Loucy (cell line): ENCODE data around the gene ZNF814.
A peak's percentile ranks its signal among the peaks of the same experiment; 100 is the strongest.
"Not testable (repeated sequence)": the region's sequence is repeated elsewhere in the genome, so short reads cannot be mapped to it uniquely, and the experiment has no call there.

ENCODE experiments used
- H2AFZ ChIP-seq: fragments of 200-600 bp; sonication (generic); 2 replicates; pipeline ENCODE4 v1.6.0; 2016; ENCODE audit warnings: antibody characterized with exemption, mild to moderate bottlenecking, low read length, moderate library complexity
- H3F3A ChIP-seq: fragments of 200-600 bp; 2 replicates; pipeline ENCODE4 v1.6.0; 2016; ENCODE audit warnings: antibody characterized with exemption, low read depth, mild to moderate bottlenecking
- H3K27me3 ChIP-seq: fragments of 200-600 bp; sonication (generic); 2 replicates; pipeline ENCODE4 v1.6.1; 2014; ENCODE audit warnings: low read length, mild to moderate bottlenecking; ENCODE audit not compliant: insufficient read depth, poor library complexity, severe bottlenecking
- H3K36me3 ChIP-seq: fragments of 200-600 bp; sonication (generic); 2 replicates; pipeline ENCODE4 v1.6.1; 2016; ENCODE audit warnings: low read length; ENCODE audit not compliant: insufficient read depth
- H3K4me1 ChIP-seq: fragments of 200-600 bp; sonication (generic); 2 replicates; pipeline ENCODE4 v1.5.1; 2014; ENCODE audit warnings: low read length, mild to moderate bottlenecking; ENCODE audit not compliant: insufficient read depth, poor library complexity, severe bottlenecking
- H3K4me2 ChIP-seq: fragments of 200-600 bp; sonication (generic); 2 replicates; pipeline ENCODE4 v1.6.0; 2014; ENCODE audit warnings: antibody characterized with exemption, low read length, low read depth, mild to moderate bottlenecking; ENCODE audit not compliant: poor library complexity, severe bottlenecking
- H3K4me3 ChIP-seq: fragments of 200-600 bp; sonication (generic); 2 replicates; pipeline ENCODE4 v1.5.1; 2014; ENCODE audit warnings: low read length, mild to moderate bottlenecking, mixed read lengths; ENCODE audit not compliant: poor library complexity, severe bottlenecking
- H3K79me2 ChIP-seq: fragments of 200-600 bp; sonication (generic); 2 replicates; pipeline ENCODE4 v1.6.1; 2014; ENCODE audit warnings: low read length; ENCODE audit not compliant: insufficient read depth
- H3K9ac ChIP-seq: fragments of 200-600 bp; sonication (generic); 2 replicates; pipeline ENCODE4 v1.6.0; 2014; ENCODE audit warnings: mild to moderate bottlenecking, low read depth, low read length, moderate library complexity; ENCODE audit not compliant: poor library complexity, severe bottlenecking
- H3K9me2 ChIP-seq: fragments of 200-600 bp; sonication (generic); replicated peaks from 2 replicates; pipeline ENCODE4 v1.6.1; 2016; ENCODE audit warnings: low read depth, low read length, mixed read lengths
- H3K9me3 ChIP-seq: fragments of 200-600 bp; sonication (generic); 2 replicates; pipeline ENCODE4 v1.6.1; 2014; ENCODE audit warnings: mild to moderate bottlenecking, antibody characterized with exemption, low read length, low read depth; ENCODE audit not compliant: insufficient read depth
- H4K20me1 ChIP-seq: fragments of 200-600 bp; sonication (generic); 2 replicates; pipeline ENCODE4 v1.6.0; 2014; ENCODE audit warnings: antibody characterized with exemption, low read length, mild to moderate bottlenecking; ENCODE audit not compliant: insufficient read depth, poor library complexity, severe bottlenecking
- CTCF ChIP-seq: fragments of 200-600 bp; sonication (generic); conservative IDR thresholded peaks from 2 replicates; pipeline ENCODE4 v1.5.1; 2014; ENCODE audit warnings: mild to moderate bottlenecking, antibody characterized with exemption, low read length
- EZH2phosphoT487 ChIP-seq: fragments of 200-600 bp; IDR thresholded peaks from 2 replicates; pipeline ENCODE4 v1.6.1; 2018; ENCODE audit warnings: antibody characterized with exemption, mild to moderate bottlenecking, moderate library complexity, borderline replicate concordance

The ZNF814 gene

GRCh38 chr19:57888107-57888559, 704 bp downstream of the ZNF814 start:
- peak overlapping the region; percentile 97 for H3K4me3 ChIP-seq
- H3K4me1 ChIP-seq, result peaks cover 24% of the 10 kb centered on the region
- H3K4me2 ChIP-seq, result peak overlapping the region; percentile 91
- H3K27me3 ChIP-seq, result no peaks in the 10 kb centered on the region
- H3K36me3 ChIP-seq, result no peaks in the 10 kb centered on the region
- peaks cover 56% of the 10 kb centered on the region for H3K79me2 ChIP-seq
- no peaks in the 10 kb centered on the region for H3K9me3 ChIP-seq
- H3F3A ChIP-seq, result no peaks in the 10 kb centered on the region
- H3K9ac ChIP-seq, result peak overlapping the region; percentile 91
- no peaks in the 10 kb centered on the region for H3K9me2 ChIP-seq
- TF ChIP-seq CTCF, result no peak
- no peak for TF ChIP-seq EZH2phosphoT487
- H2AFZ ChIP-seq, result peak overlapping the region; percentile 89
- peaks cover 14% of the 10 kb centered on the region for H4K20me1 ChIP-seq

GRCh38 chr19:57887195-57887941, 1.5 kb downstream of the ZNF814 start:
- no peaks in the 10 kb centered on the region for H3K9me3 ChIP-seq
- H3K4me3 ChIP-seq, result peak overlapping the region; percentile 97
- no peaks in the 10 kb centered on the region for H3F3A ChIP-seq
- H3K9me2 ChIP-seq, result no peaks in the 10 kb centered on the region
- TF ChIP-seq EZH2phosphoT487, result no peak
- no peak for TF ChIP-seq CTCF
- H3K27me3 ChIP-seq, result no peaks in the 10 kb centered on the region
- H3K4me1 ChIP-seq, result peaks cover 24% of the 10 kb centered on the region
- H3K36me3 ChIP-seq, result no peaks in the 10 kb centered on the region
- no peak overlapping the region for H2AFZ ChIP-seq
- peaks cover 62% of the 10 kb centered on the region for H3K79me2 ChIP-seq
- H4K20me1 ChIP-seq, result peaks cover 14% of the 10 kb centered on the region
- H3K9ac ChIP-seq, result peak overlapping the region; percentile 91
- H3K4me2 ChIP-seq, result peak overlapping the region; percentile 91

- H3K27me3 ChIP-seq, result no peaks in the 10 kb centered on the region
- no peak overlapping the region for H3K9ac ChIP-seq
- TF ChIP-seq CTCF, result no peak
- TF ChIP-seq EZH2phosphoT487, result no peak
- H3K4me3 ChIP-seq, result peak overlapping the region; percentile 52
- no peak overlapping the region for H2AFZ ChIP-seq
- H3K36me3 ChIP-seq, result no peaks in the 10 kb centered on the region
- H3K4me2 ChIP-seq, result peak overlapping the region; percentile 91
- H3F3A ChIP-seq, result no peaks in the 10 kb centered on the region
- H3K4me1 ChIP-seq, result peaks cover 24% of the 10 kb centered on the region
- H3K9me2 ChIP-seq, result no peaks in the 10 kb centered on the region
- H4K20me1 ChIP-seq, result peaks cover 14% of the 10 kb centered on the region
- H3K79me2 ChIP-seq, result peaks cover 62% of the 10 kb centered on the region
- H3K9me3 ChIP-seq, result no peaks in the 10 kb centered on the region
Measured at GRCh38 chr19:57886046-57886445, 2.8 kb downstream of the ZNF814 start.

GRCh38 chr19:57873883-57874799, 14.7 kb downstream of the ZNF814 start:
- H3F3A ChIP-seq, H3K9me2 ChIP-seq, H3K4me2 ChIP-seq, H3K9ac ChIP-seq, H3K79me2 ChIP-seq, H3K27me3 ChIP-seq, H3K4me1 ChIP-seq, H4K20me1 ChIP-seq, H3K4me3 ChIP-seq, H2AFZ ChIP-seq: not testable (repeated sequence)
- Histone ChIP-seq H3K36me3 (peaks cover 54% of the 10 kb centered on the region; the same call in 1 of the 2 replicates), H3K9me3 (peaks cover 18% of the 10 kb centered on the region; the same call in 1 of the 2 replicates)
